NCI-H2107 treated with DMSO at 0.1 percent for 48 hours (cell line): Measurements from ENCODE around the gene GRXCR1.

Experiments used
- DNase-seq: peaks from one replicate; lab custom pipeline; 2025; ENCODE audit not compliant: unreplicated experiment; lab: John Stamatoyannopoulos, UW

Gene GRXCR1

DNA sequence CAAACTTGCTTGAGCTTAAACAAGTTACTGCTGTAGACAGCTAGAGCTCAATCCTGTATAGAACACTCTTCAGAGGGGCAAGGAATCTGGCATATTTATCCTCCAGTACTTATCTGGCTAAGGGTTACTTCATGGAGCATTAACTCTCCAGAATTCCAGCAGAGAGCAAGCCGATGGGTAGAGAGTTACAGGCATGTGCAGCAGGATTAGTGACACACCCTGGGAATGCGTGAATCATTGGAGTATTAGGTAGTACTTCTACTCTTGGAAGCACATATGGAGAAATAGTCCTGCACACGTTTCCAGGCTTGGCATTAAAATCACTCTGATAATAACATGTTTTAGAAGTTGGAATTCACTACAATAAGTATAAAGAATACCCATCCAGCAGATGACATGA lies 35.4 kb downstream of the GRXCR1 start:
- DNase-seq = no peak

DNA sequence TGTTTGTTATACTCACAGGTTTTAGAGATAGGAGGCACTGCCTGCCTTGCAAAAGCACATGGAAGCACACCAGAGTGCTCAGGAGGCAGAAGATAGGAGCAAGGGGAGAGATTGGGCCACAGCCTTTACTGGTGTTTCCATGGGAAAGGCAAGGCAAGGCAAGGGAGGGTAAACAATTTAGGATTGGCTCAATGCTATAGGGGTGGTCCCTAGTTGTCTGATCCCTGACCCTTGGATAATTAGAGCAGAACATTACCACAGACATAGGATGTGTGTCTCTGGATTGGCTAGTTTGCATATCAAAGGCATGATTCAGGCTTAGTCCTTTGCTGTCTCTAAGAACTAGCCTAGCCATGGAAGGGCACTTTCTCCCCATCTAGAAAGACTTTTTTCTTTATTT lies 36.1 kb downstream of the GRXCR1 start:
- no peak for DNase-seq

DNA sequence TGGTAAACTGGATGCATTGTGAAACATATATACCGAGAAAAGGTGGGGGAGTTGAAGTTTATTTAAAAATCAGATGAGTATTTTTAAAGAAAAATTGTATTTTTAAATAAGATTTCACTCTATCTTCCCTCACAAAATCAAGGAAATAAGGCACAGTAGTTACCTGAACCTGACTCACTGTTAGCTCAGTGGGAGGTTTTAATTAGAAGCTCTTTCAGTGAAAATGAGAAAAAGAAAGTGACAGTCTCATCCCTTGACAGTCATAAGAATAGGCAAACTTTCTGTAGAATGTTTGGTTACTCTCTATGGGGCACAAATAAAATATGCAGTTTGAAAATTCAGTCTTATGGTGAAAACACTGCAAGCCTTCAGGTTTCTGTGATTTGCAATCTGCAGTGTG lies 49.7 kb downstream of the GRXCR1 start:
- DNase-seq = no peak

DNA sequence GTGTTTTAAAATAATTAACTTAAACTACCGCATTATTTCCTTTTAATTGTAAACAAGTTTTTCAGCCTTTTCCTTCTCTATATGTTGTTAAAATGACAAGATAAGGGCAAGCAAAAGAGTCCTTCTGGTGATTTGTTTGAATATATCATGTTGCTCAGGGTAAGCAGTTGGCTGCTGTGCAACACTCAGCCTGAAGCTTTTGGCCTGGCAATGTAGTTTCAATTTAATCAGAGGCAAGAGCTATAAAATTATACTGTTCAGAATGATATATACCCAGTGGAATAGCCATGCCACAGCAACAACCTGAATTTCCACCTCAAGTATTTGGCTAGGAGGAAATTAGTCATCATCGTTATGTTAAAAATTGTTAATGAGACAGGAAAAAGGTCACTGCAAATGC lies 53.4 kb downstream of the GRXCR1 start:
- no peak for DNase-seq

DNA sequence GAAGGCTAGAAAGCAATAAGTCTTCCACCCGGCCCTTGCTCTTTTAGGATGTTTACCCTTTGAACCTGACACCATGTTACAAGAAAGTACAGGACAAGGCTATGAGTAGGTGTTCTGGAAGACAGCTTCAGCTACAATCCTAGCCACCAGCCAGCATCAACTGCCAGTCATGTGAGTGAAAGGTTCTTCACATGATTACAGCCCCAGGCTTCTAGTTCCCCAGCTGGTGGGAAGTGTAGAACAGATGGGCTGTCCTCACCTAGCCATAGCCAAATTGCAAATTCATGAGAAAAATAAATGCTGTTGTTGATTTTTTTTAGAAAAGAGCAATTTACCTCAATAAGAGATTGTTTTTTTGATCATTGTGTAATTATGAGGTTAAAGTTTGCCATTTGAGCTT lies 60.8 kb downstream of the GRXCR1 start:
- no peak for DNase-seq

DNA sequence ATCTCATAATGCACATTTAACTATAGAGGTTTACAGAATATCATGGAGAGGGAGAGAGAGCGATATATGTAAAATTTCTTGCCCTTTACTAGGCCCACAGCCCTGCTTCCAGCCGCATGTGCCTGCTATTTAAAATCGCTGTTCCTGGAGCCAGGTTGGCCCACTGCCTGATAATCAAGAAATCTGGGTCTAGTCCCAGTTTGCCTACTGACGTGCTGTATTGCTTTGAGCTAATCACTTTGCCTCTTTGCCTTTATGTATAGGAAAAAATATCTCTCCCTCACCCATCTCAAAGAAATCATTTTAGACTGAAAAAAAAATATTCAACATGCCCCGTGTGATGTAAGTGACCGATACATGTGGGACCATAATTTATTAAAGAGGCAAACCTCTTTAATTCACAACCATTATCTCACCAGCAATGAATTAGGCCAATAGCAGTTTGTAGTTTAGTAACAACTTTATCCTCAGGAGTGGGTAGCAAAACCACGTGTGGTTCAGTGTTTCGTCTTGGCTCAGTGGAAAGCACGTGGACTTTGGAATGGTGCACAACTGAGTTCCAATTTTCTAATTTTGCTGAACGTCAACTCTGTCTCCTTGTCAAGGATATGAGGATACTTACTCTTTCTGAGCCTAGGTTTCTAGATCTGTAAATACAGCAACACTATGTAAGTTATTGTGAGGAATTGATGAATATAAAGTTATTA lies 62.6 kb downstream of the GRXCR1 start:
- no peak for DNase-seq

DNA sequence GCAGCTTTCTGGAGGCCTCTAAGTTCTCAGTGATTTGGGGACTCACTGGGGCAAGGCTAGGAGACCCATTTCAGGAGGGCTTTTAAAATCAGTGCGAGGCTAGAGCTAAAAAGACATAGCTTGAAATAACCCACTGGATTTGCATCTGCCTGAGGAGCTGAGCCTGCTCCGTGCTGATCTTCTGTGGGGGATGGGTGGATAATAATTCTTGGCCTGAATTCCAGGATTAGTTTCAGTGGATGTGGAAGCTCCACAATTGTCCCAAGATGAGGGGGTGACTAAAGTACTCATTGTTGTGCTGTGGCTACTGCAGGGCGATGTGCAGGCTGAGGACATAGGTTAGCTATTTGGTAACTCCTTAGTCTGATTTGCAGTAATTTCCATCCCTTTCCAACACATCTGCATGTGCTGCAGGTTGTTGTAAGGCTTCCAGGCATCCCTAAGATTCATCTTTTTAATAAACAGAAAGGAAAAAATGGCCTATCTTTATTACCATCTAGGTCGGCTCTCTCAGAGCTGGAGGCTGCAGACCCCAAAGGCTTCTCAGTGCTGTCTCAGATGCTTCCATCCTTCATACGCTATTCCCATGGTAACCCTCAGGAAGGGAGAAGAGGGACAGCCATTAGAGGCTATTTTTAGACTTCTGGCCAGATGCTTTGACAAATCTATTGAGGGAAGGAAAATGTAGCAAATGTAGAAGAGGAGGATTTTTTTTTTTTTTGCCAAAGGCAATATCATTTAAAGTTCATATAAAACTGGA lies 63.4 kb downstream of the GRXCR1 start:
- DNase-seq = no peak

DNA sequence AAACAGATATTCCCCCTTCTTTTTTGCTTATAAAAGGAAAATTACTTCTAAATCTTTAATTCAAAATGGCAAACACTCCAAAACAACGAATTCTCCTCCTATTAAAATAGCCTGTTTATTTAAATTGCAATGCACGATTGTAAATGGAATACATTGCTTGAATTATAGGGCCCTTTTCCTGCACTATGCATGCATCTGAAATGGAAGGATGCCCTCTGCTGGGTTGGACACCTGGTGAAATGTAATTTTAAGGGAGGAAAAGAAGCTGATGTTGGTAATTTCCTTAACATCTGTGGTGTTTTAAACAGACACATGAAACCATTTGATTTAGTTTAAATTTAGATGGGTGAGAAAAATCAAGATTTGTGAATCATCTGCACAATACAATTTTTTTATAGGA lies 72.8 kb downstream of the GRXCR1 start:
- DNase-seq = no peak

DNA sequence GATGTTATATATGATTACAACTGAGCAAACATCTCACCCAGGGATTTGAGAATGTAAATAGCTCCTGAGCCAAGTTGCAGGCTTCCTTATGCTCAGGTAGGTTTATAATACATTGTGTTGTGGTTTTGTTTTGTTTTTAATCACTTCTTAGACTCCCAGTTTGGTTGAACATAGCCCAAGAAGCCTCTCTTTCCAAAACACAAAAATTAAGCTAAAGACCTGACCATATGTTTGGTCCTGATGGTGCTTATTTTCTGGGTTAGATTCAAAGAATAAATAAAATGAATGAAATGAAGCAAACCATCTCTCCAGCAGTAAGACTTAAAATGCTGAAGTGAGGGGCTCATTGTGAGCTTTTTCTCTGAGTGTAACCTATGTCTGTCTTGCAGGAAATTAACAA lies 93.5 kb downstream of the GRXCR1 start:
- DNase-seq = no peak

DNA sequence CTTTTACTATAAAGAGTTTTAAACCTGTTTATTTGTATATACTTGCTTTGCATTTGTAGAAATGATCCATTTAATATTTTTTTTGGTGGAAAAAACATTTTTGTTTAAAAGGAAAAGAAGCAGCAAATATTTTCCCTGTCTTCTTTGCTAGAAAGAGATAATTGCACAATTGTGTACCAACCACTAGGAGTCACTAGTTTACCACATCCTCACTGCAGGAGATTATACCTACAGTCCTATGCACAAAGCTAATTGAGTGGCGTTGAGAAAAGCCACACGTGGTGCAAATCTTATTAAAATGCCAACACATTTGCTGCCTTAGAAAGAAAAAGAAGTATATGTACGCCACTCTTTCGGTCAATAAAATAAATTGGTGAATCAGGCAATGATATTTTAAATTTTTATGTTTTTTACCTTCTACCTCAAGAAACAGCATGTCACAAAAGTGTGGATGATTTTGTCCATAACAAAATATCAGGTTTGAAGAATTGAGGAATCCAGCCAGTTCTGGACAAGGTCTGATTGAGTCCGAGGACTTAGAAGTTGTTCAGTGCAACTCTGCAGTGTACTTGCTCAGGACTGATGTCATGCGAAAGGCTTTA lies 102.9 kb downstream of the GRXCR1 start:
- peak; percentile 10 for DNase-seq

DNA sequence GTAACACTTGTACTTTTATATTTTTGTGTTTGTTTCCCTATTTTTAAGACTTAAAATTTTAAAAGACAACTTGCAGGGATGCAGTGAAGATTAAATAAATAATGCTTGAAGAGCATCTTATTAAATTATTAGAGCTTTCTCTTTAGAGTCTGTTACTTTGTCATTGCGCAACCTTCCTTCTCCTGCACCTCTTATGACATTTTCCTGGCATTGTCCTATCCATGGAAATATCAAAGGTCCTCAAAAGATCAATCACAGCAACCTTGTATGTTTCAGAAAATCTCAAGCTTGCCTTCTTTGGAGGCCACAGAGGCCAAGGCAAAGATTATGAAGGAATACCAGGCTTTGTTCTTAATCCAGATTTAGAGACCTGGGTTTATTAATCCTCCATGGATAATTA lies 116.3 kb downstream of the GRXCR1 start:
- no peak for DNase-seq

DNA sequence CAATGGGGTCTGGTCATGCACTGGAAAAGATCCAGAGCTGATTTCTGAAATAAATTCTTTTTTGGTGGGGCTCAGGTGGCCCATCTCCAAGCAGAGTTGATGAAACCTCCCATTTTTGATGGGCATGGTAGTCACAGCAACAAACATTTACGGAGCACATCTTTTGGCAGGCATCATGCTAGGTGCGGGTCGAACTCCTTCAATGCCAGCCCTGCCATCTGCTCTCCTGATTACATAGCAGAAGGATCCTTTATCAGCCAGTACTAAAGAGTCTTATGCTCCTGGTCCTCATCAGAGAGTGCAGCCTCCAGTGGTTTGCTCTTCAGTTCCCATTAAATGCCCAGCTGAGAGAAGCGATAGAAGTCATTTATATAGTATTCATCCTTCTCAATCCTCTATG lies 121.7 kb downstream of the GRXCR1 start:
- DNase-seq = no peak

DNA sequence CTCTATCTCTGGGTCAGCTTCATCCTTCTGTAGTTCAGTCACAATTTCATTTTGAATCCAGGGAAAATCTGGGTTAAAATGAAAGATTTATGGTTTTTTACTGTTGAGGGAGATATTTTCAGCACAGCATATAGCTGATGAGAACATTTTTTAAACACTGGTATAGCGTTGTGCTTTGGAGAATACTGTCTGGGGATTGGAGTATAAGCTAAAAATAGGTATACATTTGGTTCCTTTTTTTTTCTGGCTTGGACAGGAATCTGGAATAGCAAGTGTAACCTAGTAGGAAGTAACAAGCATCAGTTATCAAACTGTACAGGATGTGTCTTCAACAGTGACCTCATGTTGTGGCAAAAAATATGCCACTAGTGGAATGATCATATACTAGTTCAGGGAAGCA lies 149.1 kb downstream of the GRXCR1 start:
- DNase-seq = no peak

DNA sequence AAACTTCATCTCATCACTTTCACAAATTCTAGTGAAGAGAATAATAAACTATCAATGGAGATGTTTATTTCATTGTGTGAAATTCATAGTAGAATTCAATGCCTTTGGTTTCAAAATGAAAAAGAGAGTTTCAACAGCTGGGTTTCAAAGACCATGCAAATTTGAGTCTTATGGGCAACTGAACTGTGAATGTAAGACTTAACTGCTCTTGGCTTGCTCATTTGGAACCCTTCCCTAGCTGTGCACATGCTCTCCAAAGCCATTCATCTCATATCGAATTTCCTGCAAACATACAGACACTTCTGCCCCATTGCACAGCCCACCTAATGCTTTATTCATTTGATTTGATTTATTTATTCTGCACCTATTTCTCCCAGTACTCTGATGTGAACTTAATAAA lies 154.5 kb downstream of the GRXCR1 start:
- DNase-seq = no peak

DNA sequence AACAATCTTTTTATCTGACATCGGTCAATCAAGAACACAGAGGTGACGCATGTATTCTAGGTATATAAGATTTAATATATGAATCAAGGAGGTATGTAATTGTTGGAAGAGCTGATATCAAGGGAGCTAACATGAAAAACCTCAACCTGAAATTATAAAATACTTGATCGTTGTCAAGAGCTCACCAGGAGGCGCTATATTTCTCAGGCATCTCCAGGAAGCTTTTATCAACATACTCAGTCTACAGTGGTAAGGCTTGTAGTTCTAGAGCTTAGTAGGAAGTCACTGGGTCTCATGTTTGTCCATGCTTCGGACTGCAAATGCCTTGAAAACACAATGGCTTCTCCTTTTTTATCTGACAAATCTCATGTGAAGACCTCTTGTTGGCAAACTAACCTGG lies 156.1 kb downstream of the GRXCR1 start:
- no peak for DNase-seq

DNA sequence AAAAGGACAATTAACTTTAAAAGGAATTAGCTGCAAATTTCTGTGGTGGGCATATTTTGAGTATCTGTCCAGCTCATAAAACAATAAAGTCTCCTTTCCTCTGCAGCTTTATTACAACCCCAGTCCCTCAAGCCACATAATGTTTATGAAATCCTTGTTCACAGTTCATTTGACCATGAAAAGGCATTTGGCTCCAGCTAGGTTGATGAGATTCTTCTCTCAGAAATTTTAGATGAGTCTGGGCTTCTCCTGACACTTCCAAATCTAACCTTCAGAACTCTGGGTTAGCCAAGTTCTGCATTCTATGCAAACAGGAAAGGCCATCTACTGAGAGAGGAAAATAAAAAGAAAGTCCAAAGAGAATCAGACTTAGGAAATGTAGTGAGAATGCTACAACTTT lies 156.8 kb downstream of the GRXCR1 start:
- no peak for DNase-seq

DNA sequence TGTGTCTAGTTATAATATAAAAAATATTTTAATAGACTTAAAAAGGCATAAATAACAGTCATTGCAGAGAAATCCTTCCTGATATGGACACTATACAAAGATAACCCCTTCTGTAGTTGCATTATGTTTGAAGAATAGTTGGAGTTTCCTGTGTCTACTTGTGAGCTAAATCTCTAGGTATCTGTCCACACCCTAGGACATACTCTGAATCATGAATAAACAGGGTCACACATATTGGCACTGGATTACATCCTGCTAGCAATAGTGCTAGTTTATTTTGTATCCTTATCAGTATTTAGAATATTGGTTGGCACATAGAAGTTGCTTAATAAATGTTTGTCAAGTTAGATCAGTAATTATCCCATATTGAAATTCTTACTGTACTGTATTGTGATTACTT lies 173.9 kb downstream of the GRXCR1 start:
- no peak for DNase-seq

DNA sequence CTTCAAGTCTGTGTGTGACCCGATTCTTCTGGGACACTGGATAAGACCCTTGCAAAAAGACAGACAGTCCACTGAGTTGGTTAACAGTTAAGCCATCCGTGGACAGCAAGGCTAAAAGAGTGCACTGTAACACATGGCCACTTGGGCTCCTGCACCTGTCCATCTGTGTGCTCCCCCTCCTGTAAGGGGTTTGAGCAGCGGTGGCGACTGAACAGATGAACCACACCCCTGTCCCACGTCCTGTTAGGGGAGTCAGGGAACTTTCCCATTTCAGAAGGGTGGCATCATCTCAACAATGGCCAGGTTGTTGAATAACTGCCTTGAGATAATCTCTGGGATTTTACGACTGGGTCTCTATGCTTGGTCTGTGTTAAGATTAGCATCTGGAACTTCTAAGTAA lies 178.6 kb downstream of the GRXCR1 start:
- no peak for DNase-seq
